A673 (cell line): ENCODE data around the gene OR51V1. TPM values are rescaled to one million over a fixed set of nuclear protein-coding genes. Genes with fewer than 3 reads are reported as not detected.

Source experiments
- BruUV-seq: library from RNA; stranded (reverse); fragments of 400-500 nt; replicated peaks from 2 replicates; lab custom pipeline; 2021; lab: Mats Ljungman, UMichigan
- CTCF ChIA-PET: fragments of 300-600 bp; sonication (Branson Sonifier 250); formaldehyde crosslinking; loops from one replicate; lab custom pipeline; 2022; ENCODE audit warnings: antibody characterized with exemption; lab: Charles Lee
- POLR2A ChIA-PET: fragments of 300-600 bp; sonication (Branson Sonifier 250); formaldehyde crosslinking; loops from one replicate; lab custom pipeline; 2022; ENCODE audit warnings: antibody characterized with exemption; ENCODE audit not compliant: low non-redundant PET; lab: Charles Lee
- DNase-seq: peaks from one replicate; pipeline ENCODE4 v3.0.0-alpha.2; 2015; ENCODE audit warnings: low spot score
- H3K27ac ChIP-seq: fragments of 200-600 bp; sonication (generic); 2 replicates; pipeline ENCODE4 v1.5.1; 2016; ENCODE audit warnings: mixed run types, low read depth, mild to moderate bottlenecking, mixed read lengths, antibody characterized with exemption, low read length; ENCODE audit not compliant: poor library complexity, severe bottlenecking
- H3K27me3 ChIP-seq: fragments of 200-600 bp; sonication (generic); replicated peaks from 2 replicates; pipeline ENCODE4 v1.6.1; 2017; ENCODE audit warnings: mixed run types, low read depth, mild to moderate bottlenecking, mixed read lengths, antibody characterized with exemption, low read length; ENCODE audit not compliant: insufficient read depth, poor library complexity
- H3K36me3 ChIP-seq: fragments of 200-600 bp; sonication (generic); 2 replicates; pipeline ENCODE4 v1.6.1; 2016; ENCODE audit warnings: mixed run types, mild to moderate bottlenecking, mixed read lengths, antibody characterized with exemption, low read length; ENCODE audit not compliant: insufficient read depth, poor library complexity, severe bottlenecking
- H3K4me1 ChIP-seq: fragments of 200-600 bp; sonication (generic); 2 replicates; pipeline ENCODE4 v1.6.1; 2017; ENCODE audit warnings: mixed run types, mild to moderate bottlenecking, mixed read lengths, antibody characterized with exemption, low read length; ENCODE audit not compliant: insufficient read depth, poor library complexity, severe bottlenecking
- H3K4me3 ChIP-seq: fragments of 200-600 bp; sonication (generic); 2 replicates; pipeline ENCODE4 v1.5.1; 2016; ENCODE audit warnings: low read depth, mixed run types, mild to moderate bottlenecking, mixed read lengths, low read length; ENCODE audit not compliant: poor library complexity, severe bottlenecking
- H3K9me3 ChIP-seq: fragments of 200-600 bp; sonication (generic); 2 replicates; pipeline ENCODE4 v1.6.1; 2016; ENCODE audit warnings: mixed run types, low read depth, mild to moderate bottlenecking, mixed read lengths, antibody characterized with exemption, low read length; ENCODE audit not compliant: poor library complexity, severe bottlenecking
- CTCF ChIP-seq: fragments of 300-800, 200-600 bp; sonication (generic); conservative IDR thresholded peaks from 2 replicates; pipeline ENCODE4 v1.5.1; 2017; ENCODE audit warnings: low read depth, mild to moderate bottlenecking, antibody characterized with exemption, low read length, moderate library complexity, mixed read lengths
- EZH2 ChIP-seq: fragments of 200-600 bp; sonication (generic); IDR thresholded peaks from 2 replicates; pipeline ENCODE4 v1.6.1; 2017; ENCODE audit warnings: borderline replicate concordance, low read depth, mild to moderate bottlenecking, mixed read lengths, antibody characterized with exemption, low read length; ENCODE audit not compliant: poor library complexity, severe bottlenecking
- intact Hi-C: fragments of 100-400 bp; cut with micrococcal nuclease; formaldehyde crosslinking; loops from one replicate; pipeline ENCODE4 v1.10.0; 2022; ENCODE audit not compliant: unreplicated experiment
- total RNA-seq: library from RNA; stranded (reverse); gene quantifications from 2 replicates; pipeline ENCODE4 v1.2.3, GENCODE V29; 2021

Gene OR51V1
- total RNA-seq, 1 experiment from 2014 or later: not detected

- H3K27ac ChIP-seq: no peak overlapping the region
- POLR2A ChIA-PET: no interaction called here
- BruUV-seq: no TSS peak
- no peak for TF ChIP-seq EZH2
- TF ChIP-seq CTCF: no peak
- no peak for DNase-seq
- CTCF ChIA-PET: no interaction called here
- intact Hi-C loops: no loop called here
- no peaks in the 10 kb centered on the region for H3K9me3 ChIP-seq
- no peaks in the 10 kb centered on the region for H3K27me3 ChIP-seq
- H3K36me3 ChIP-seq: no peaks in the 10 kb centered on the region
- H3K4me1 ChIP-seq: no peaks in the 10 kb centered on the region
- H3K4me3 ChIP-seq: no peak overlapping the region
Observed at GRCh38 chr11:5227681-5228080, 27.2 kb upstream of the OR51V1 start.

- ChIA-PET CTCF (interaction anchor here (0.7 kb wide), 1 partner anchor 404 kb away, joined by 3 read pairs; no protein-coding TSS in a partner anchor), POLR2A (no interaction called here)
- Histone ChIP-seq H3K4me1 (no peaks in the 10 kb centered on the region), H3K36me3 (no peaks in the 10 kb centered on the region), H3K27ac (no peak within 1 kb of the TSS), H3K9me3 (no peaks in the 10 kb centered on the region), H3K27me3 (no peaks in the 10 kb centered on the region), H3K4me3 (no peak within 1 kb of the TSS)
- intact Hi-C loops: no loop called here
- TF ChIP-seq CTCF: no peak
- no peak for TF ChIP-seq EZH2
- DNase-seq: no peak
- no TSS peak for BruUV-seq
Observed at GRCh38 chr11:5226732-5227310, 26.3 kb upstream of the OR51V1 start, which contains the start of gene HBB. HBB (minus strand) TSS chr11:5227071; CDS start chr11:5227021, 50 bp downstream.

DNA sequence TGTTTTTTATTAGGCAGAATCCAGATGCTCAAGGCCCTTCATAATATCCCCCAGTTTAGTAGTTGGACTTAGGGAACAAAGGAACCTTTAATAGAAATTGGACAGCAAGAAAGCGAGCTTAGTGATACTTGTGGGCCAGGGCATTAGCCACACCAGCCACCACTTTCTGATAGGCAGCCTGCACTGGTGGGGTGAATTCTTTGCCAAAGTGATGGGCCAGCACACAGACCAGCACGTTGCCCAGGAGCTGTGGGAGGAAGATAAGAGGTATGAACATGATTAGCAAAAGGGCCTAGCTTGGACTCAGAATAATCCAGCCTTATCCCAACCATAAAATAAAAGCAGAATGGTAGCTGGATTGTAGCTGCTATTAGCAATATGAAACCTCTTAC lies 25.0 kb upstream of the OR51V1 start:
- ChIA-PET POLR2A (no interaction called here), CTCF (no interaction called here)
- H3K9me3 ChIP-seq: no peaks in the 10 kb centered on the region
- no peak overlapping the region for H3K27ac ChIP-seq
- H3K27me3 ChIP-seq: no peaks in the 10 kb centered on the region
- no peak overlapping the region for H3K4me3 ChIP-seq
- H3K4me1 ChIP-seq: no peaks in the 10 kb centered on the region
- H3K36me3 ChIP-seq: no peaks in the 10 kb centered on the region
- TF ChIP-seq EZH2: no peak
- no peak for TF ChIP-seq CTCF
- no peak for DNase-seq
- no TSS peak for BruUV-seq
- intact Hi-C loops: no loop called here
